Measurements from ENCODE around the gene GARIN5A. TPM values are rescaled to one million over a fixed set of nuclear protein-coding genes. Genes with fewer than 3 reads are reported as not detected.

GARIN5A gene
- total and polyA plus RNA-seq, 12 donors, result 1.2 to 4.3 (median 1.9) TPM

- H3K36me3 ChIP-seq, result no peaks in the 10 kb centered on the region
- H3K4me3 ChIP-seq, result no peak overlapping the region
- TF ChIP-seq CTCF (IDR thresholded peaks at IDR 0.05), result no peak
- WGBS, 2 donors, result 37 to 42% methylated on average over 11 to 13 of the region's 13 CpGs
- DNase-seq (no peak), ATAC-seq (no peak)
- H3K27ac ChIP-seq, result no peak overlapping the region
- H3K9me3 ChIP-seq, result peaks cover 0 to 5% (median 0%) of the 10 kb centered on the region in 11 donors
- no peaks in the 10 kb centered on the region for H3K4me1 ChIP-seq
- H3K27me3 ChIP-seq, result peaks cover 0 to 25% (median 9%) of the 10 kb centered on the region in 7 donors
- intact Hi-C loops (cut with DNase I), result no loop called here
Observed at GRCh38 chr19:50451223-50451534, 25.5 kb downstream of the GARIN5A start.

GRCh38 chr19:50450369-50451222 is 26.1 kb downstream of the GARIN5A start:
- Histone ChIP-seq H3K4me1 (no peaks in the 10 kb centered on the region), H3K4me3 (no peak overlapping the region), H3K36me3 (no peaks in the 10 kb centered on the region), H3K9me3 (peaks cover 0 to 5% (median 0%) of the 10 kb centered on the region in 11 donors), H3K27me3 (peaks cover 0 to 25% (median 9%) of the 10 kb centered on the region in 7 donors), H3K27ac (no peak overlapping the region)
- intact Hi-C loops (cut with DNase I), result no loop called here
- ATAC-seq (no peak), DNase-seq (no peak)
- 55 to 61% methylated on average over 30 of the region's 30 CpGs for WGBS, 2 donors
- no peak for TF ChIP-seq CTCF (IDR thresholded peaks at IDR 0.05)

- no peak for TF ChIP-seq CTCF (IDR thresholded peaks at IDR 0.05)
- H3K27ac ChIP-seq, result no peak overlapping the region
- H3K4me3 ChIP-seq, result no peak overlapping the region
- H3K36me3 ChIP-seq, result no peaks in the 10 kb centered on the region
- no peak for DNase-seq
- no peaks in the 10 kb centered on the region for H3K4me1 ChIP-seq
- no peak for ATAC-seq
- H3K9me3 ChIP-seq, result peaks cover 0 to 5% (median 0%) of the 10 kb centered on the region in 11 donors
- intact Hi-C loops (cut with DNase I), result no loop called here
- 75 to 77% methylated on average over 14 of the region's 14 CpGs for WGBS, 2 donors
- peaks cover 0 to 19% (median 9%) of the 10 kb centered on the region in 7 donors for H3K27me3 ChIP-seq
Observed at GRCh38 chr19:50449236-50449899, 27.3 kb downstream of the GARIN5A start.

- Histone ChIP-seq H3K36me3 (no peaks in the 10 kb centered on the region), H3K4me1 (no peaks in the 10 kb centered on the region), H3K27me3 (peaks cover 0 to 19% (median 9%) of the 10 kb centered on the region in 7 donors), H3K27ac (no peak overlapping the region), H3K9me3 (peaks cover 0 to 5% (median 0%) of the 10 kb centered on the region in 11 donors), H3K4me3 (no peak overlapping the region)
- intact Hi-C loops (cut with DNase I), result no loop called here
- no peak for DNase-seq
- no peak for ATAC-seq
- no peak for TF ChIP-seq CTCF (IDR thresholded peaks at IDR 0.05)
- WGBS, 2 donors, result 96 to 97% methylated on average over 10 of the region's 10 CpGs
Observed at GRCh38 chr19:50447750-50448149, 28.9 kb downstream of the GARIN5A start.
